HG03025 (cell line): ENCODE results near the gene MCF2L2.

Experiments
- ATAC-seq: cut with Tn5 transposase; IDR thresholded peaks from one replicate; pipeline ENCODE4 v1.9.1; 2021; ENCODE audit warnings: mild to moderate bottlenecking, moderate library complexity; ENCODE audit not compliant: unreplicated experiment, low FRiP score

The MCF2L2 gene

GRCh38 chr3:183329543-183329942 lies 98.9 kb downstream of the MCF2L2 start:
- ATAC-seq, result no peak

DNA sequence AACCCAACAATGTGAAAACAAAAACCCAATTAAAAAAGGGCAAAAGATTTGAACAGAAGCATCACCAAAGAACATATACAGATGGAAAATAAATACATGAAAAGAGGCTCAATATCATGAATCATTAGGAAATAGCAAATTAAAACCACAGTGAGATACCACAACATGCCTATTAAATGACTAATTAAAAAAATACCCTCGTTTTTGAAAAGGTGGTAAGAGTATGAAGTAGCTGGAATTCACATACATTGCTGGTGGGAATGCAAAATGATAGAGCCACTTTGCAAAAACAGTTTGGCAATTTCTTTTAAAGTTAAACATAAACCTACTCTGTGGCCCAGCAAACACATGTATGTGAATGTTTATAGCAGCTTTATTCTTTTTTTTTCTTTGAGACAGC lies 99.6 kb downstream of the MCF2L2 start:
- ATAC-seq, result no peak

- no peak for ATAC-seq
Measured at GRCh38 chr3:183328164-183328563, 100.3 kb downstream of the MCF2L2 start.

DNA sequence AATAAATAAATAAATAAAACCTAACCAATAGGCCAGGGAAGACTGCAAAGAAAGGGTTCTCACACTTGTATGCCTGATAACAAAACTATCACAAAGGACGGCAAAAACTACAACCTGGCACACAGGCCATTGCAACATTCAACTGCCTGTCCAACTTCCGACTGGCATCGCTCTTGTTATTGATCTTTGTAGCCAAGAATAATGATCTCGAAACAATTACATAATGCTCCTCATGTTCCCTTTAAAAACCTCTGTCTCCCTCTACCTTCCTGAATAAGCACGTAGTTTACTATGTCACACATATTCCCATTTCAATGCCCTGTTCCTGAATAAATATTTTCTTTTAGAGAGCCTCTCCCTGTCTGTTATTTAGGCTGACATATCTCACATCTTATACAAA lies 101.1 kb downstream of the MCF2L2 start:
- no peak for ATAC-seq

DNA sequence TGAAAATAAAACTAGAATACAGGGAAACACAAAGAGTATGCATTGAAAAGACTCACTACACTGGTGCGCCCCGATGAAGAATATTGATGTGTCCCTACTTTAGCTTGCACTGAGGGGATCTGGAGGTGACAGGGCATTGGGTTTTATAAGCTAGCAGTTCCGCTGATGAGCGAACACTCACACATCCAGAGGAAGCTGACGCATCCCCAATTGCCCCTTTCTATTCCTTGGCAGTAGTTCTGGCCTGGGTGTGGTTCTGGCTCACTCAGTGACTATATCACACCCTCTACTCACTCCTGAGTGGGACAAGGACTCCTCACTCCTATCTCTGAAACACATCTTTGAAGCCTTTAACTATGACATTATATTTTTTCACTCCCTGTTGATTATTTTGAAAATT lies 104.3 kb downstream of the MCF2L2 start:
- ATAC-seq, result no peak

- no peak for ATAC-seq
Measured at GRCh38 chr3:183319371-183319770, 109.0 kb downstream of the MCF2L2 start.

- no peak for ATAC-seq
Measured at GRCh38 chr3:183318877-183319276, 109.5 kb downstream of the MCF2L2 start.

DNA sequence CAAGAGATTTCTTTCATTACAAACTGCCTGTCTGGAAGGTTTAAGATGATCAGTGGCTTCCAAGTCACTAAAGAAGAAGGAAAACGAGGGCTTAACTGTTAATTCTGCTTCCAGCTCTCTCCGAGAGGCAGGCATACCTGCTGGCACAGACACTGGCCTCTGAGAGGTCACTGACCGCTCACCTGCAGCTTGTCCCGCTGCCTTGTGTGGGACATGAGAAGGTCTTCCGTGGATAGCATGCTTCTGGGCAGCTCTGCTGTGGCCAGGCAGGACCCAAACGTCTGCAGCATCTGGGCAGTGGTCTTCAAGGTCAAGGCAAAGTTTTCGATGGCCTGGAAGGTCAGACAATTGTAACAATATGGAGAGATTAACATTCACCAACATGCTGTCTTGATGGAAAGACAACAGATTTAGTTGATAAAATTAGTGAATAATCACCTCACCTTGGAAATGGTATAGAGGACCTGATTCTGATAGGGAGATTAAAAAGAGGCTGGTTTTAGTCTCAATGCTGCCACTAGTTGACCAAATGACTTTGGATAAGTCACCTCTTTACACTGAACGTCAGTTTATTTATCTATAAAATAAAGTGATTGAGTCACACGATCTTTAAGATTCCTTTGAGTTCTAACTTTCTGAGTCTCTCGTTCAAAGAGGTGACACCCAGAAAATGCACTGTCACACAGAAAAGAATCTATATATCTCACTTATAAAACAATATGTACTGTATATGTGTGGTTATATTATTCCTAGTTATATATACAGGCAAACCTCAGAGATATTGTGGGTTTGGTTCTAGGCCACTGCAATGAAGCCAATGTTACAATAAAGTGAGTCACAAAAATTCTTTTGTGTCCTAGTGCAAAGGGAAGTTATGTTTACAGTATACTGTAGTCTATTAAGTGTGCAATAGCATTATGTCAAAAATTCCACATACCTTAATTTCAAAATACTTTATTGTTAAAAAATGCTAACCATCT lies 110.2 kb downstream of the MCF2L2 start:
- no peak for ATAC-seq

GRCh38 chr3:183317271-183317670 lies 111.1 kb downstream of the MCF2L2 start:
- ATAC-seq, result no peak

GRCh38 chr3:183315739-183316138 lies 112.7 kb downstream of the MCF2L2 start:
- no peak for ATAC-seq

- ATAC-seq, result no peak
Measured at GRCh38 chr3:183313764-183314163, 114.7 kb downstream of the MCF2L2 start.

DNA sequence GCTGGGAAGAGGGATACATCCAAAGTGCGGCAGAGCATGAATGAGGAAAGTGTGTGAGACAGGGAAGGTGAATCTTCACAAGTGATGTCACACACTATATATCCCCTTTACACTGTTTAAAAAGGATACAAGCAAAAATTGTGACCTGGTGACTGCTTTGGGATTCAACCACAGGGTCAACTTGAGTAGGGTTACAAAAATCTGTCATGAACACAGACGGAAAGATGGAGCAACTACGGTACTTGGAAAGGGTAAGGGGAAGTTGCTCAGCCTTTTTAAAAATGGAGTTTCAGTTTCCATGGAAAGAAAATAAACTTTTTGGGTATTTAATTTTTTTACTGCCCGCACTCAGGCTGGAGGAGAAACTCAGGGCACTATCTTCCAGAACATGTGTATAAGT lies 115.1 kb downstream of the MCF2L2 start:
- ATAC-seq, result no peak

DNA sequence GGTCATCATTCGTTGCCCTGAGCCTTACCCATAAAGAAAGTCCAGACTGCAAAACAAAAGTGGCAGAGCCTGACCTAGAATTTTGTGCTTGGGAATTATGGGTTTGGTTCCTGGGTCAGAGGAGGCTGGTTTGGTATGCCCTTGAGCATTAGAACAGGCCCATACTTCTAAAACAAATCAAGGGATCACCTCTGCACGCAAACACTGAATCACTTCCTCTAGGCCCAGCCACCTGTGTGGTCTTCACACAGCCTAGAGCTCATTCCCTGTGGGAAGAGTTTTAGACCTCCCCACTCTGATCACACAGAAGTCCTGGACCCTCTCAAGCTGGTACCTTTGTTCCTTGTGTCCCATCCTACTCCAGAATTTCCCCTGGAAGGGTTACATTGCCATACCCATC lies 116.0 kb downstream of the MCF2L2 start:
- ATAC-seq, result no peak

DNA sequence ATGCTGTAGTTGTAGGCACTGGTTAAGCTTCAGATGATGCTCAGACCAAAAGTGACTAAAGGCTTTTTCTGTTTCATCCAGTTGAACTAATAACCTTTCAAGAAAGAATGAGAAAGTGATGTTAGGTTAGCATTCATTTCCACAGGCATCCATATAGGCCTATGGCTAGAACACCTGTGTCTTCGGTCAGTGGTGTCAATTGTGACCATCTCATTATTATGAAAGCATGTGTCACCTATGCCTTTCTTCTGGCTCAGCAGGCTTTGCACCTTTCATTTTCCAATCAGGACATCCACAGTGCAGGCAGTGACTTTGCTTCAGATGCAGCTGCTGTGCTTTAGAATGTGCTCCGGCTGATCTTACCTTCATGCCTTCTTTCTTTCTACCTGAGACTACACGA lies 117.5 kb downstream of the MCF2L2 start:
- ATAC-seq, result no peak

- ATAC-seq, result no peak
Measured at GRCh38 chr3:183309276-183309675, 119.1 kb downstream of the MCF2L2 start.

DNA sequence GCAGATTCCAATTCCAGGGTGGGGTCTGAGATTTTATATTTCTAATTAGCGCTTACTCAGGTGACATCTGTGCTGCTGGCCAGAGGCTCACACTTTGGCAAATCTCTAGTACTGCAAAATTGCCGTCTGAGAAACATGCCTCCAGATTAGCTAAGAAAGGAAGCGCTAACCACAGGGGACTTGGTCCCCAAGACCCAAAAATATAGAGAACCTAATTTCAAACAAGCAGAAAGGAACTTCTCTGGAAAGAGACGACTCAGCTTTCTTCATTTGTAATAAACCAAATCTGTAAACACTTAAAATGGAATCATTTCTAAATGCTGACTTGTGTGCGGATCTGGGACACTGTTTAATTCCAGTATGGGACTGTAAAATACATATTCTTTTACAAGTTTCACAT lies 119.7 kb downstream of the MCF2L2 start:
- no peak for ATAC-seq

DNA sequence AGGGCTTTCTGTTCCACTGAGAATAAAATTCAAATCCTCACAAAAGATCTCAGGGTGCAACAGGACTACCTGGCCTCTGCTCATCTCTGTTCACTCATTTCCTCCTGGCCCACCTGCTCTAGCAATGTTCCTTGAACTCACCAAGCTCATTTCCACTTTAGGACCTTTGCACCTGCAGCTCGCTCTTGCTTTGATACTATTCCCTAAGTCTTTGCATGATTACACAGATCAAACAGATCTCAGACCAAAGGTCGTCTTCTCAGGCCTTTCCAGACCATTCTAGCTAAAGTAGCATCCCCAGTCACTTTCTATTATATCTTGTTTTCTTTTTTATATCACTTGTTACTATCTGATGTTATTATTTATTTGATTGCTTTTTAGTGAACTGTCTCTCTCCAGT lies 120.7 kb downstream of the MCF2L2 start:
- no peak for ATAC-seq

DNA sequence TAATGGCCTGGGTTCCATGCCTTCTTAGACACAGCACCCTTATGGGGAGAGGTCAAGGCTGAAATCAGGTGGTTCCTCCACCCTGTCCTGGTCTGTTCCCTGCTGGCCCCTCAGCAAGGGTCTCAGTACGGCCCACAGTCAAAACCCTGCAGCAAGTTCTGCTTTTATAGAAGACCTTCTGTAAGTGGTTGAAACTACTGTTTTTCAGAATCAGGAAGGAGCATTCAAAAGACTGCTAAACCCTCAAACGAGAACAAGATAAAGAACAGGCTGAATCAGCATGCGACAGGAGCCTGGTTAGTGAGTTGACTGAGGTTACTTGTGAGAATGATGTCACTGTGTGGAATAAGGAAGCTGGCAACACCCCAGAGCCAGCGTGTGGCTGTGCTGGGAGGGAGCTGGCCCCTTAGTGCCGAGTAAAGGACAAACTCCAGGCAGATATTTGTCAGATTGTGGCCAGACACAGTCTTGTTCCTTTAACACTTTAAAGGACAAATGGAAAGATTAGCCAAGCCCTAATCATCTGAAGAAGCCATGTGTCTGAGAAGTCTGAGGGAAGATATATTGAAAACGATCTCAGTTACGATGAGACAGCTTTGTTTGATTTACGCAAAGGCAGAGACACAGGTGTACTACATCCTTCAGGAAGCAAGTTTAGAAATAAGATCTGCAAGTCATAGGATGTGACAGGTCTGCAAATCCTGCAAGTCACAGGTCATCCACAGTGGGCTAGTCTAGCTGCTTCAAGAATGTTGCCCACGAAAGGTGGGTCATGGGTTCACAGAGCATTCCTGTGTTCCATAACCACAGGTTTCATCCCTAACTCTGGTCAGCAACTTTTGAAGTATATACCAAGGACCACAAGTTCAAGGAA lies 121.4 kb downstream of the MCF2L2 start:
- peak; percentile 91 for ATAC-seq

- ATAC-seq, result no peak
Measured at GRCh38 chr3:183303690-183304089, 124.7 kb downstream of the MCF2L2 start.

DNA sequence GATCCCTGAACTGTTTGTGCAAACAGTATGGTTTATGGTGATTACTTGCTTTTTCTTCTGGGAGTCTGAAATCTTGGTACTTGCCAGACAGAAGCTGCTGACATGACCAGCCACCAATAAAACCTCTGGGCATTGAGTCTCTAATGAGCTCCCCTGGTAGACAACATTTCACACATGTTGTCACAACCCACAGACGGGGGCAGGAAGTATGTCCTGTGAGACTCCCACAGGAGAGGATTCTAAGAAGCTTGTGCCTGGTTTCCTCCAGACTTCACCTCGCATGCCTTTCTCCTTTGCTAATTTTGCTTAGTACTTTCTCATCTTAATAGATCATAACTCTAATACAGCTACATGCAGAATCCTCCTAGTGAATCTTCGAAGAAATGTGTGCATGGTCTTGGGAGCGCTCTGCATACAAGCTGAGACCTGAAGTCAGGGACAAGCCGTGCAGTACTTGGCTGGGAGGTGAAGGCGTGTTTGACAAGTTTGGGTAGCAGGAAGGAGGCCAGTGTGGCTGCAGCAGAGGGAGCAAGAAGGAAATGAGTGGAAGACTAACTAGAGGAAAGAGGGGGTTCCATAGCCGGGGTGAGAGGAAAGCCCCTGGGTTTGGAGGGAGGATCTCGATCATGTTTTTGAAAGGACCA lies 126.4 kb downstream of the MCF2L2 start:
- no peak for ATAC-seq

GRCh38 chr3:183300996-183301562 lies 127.3 kb downstream of the MCF2L2 start:
- no peak for ATAC-seq
